GM23248 (cell line): ENCODE data around the gene ALG14.

Experiments
- EZH2 ChIP-seq: fragments of 200-600 bp; sonication (generic); IDR thresholded peaks from 2 replicates; pipeline ENCODE4 v1.6.1; 2018; ENCODE audit warnings: antibody characterized with exemption, mild to moderate bottlenecking; ENCODE audit not compliant: insufficient read depth, poor library complexity, severe bottlenecking
- EZH2phosphoT487 ChIP-seq: fragments of 200-600 bp; sonication (generic); IDR thresholded peaks from 2 replicates; pipeline ENCODE4 v1.6.1; 2018; ENCODE audit warnings: antibody characterized with exemption, moderate library complexity, mild to moderate bottlenecking, low read depth; ENCODE audit not compliant: insufficient read depth

GRCh38 chr1:94925561-94926125 is 147.1 kb downstream of the ALG14 start:
- no peak for TF ChIP-seq EZH2
- no peak for TF ChIP-seq EZH2phosphoT487
